Mesodermal cell (in vitro differentiated cells): Measurements from ENCODE around the gene C1QL4.

Experiments
- H3K27ac ChIP-seq: 2 replicates; pipeline ENCODE4 v1.7.0; 2013; ENCODE audit warnings: mild to moderate bottlenecking, low read depth, low read length, moderate library complexity; ENCODE audit not compliant: severe bottlenecking
- H3K36me3 ChIP-seq: 2 replicates; pipeline ENCODE4 v1.7.1; 2013; ENCODE audit warnings: mild to moderate bottlenecking, low read length, moderate library complexity; ENCODE audit not compliant: control insufficient read depth, insufficient read depth
- H3K4me1 ChIP-seq: one replicate; pipeline ENCODE4 v1.7.1; 2013; ENCODE audit warnings: mild to moderate bottlenecking, low read length; ENCODE audit not compliant: insufficient read depth, control insufficient read depth, poor library complexity, severe bottlenecking
- H3K4me3 ChIP-seq: 2 replicates; pipeline ENCODE4 v1.7.0; 2013; ENCODE audit warnings: low read length, control low read depth, mild to moderate bottlenecking; ENCODE audit not compliant: insufficient read depth, poor library complexity, severe bottlenecking; ENCODE audit errors: extremely low read depth
- H3K9me3 ChIP-seq: 2 replicates; pipeline ENCODE4 v1.7.1; 2013; ENCODE audit warnings: mild to moderate bottlenecking, low read length, moderate library complexity; ENCODE audit not compliant: control insufficient read depth
- WGBS, 2 experiments: methylation state at CpG; one replicate each; pipeline ENCODE4 v1.1.5; 2013; ENCODE audit warnings: missing lambda C conversion rate in 2 of 2; ENCODE audit not compliant: insufficient coverage in 2 of 2; 5-methylcytosine and 5-hydroxymethylcytosine counted together

C1QL4 gene

GRCh38 chr12:49298160-49298559, 38.8 kb downstream of the C1QL4 start:
- peaks cover 7% of the 10 kb centered on the region for H3K4me1 ChIP-seq
- WGBS, 2 experiments, result 71 to 75% methylated on average over 6 of the region's 6 CpGs
- no peaks in the 10 kb centered on the region for H3K9me3 ChIP-seq
- H3K4me3 ChIP-seq, result no peak overlapping the region
- H3K27ac ChIP-seq, result no peak overlapping the region
- H3K36me3 ChIP-seq, result no peaks in the 10 kb centered on the region

GRCh38 chr12:49297695-49298060, 39.3 kb downstream of the C1QL4 start:
- 17 to 48% methylated on average over 2 to 6 of the region's 8 CpGs for WGBS, 2 experiments
- Histone ChIP-seq H3K36me3 (no peaks in the 10 kb centered on the region), H3K4me3 (no peak overlapping the region), H3K9me3 (no peaks in the 10 kb centered on the region), H3K4me1 (peaks cover 12% of the 10 kb centered on the region), H3K27ac (no peak overlapping the region)

- Histone ChIP-seq H3K27ac (no peak overlapping the region), H3K9me3 (no peaks in the 10 kb centered on the region), H3K36me3 (no peaks in the 10 kb centered on the region), H3K4me1 (peaks cover 12% of the 10 kb centered on the region), H3K4me3 (no peak overlapping the region)
- WGBS, 2 experiments, result 6 to 7% methylated on average over 66 to 71 of the region's 77 CpGs
These were observed 39.9 kb downstream of the C1QL4 start for GRCh38 chr12:49296836-49297694.

DNA sequence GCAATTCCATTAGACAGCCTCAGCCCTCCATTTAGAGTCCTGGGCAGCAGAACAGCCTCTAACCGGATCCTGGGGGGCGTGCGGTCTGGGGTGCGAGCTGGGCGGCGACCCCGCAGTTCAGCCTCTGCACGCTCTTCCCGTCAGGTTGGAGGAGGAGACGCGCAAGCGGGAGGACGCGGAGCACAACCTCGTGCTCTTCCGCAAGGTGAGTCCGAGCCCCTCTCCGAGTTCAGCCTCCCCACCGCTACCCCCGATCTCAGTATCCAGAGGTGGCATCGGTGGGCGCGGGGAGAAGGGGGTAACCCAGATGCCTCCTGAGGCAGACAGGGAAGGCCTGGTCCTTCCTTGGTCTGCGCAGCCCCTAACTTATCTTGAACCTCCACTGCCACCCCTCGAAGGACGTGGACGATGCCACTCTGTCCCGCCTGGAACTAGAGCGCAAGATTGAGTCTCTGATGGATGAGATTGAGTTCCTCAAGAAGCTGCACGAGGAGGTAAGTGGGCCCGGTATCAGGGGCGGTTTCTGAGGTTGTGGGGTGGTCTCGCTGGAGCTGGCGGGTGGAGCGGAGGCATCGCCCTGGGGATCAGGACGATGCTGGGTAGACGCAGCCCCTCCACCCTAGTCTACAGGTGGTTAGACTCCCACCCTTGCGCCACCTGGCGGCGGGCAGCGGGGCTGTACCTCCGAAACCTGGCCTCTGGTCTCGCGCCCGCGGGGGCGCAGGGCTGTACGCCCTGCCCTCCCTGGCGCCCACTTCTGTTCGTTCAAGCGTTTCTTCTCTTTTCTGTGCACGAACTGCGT, 40.8 kb downstream of the C1QL4 start:
- peaks cover 12% of the 10 kb centered on the region for H3K4me1 ChIP-seq
- H3K4me3 ChIP-seq, result no peak overlapping the region
- no peak overlapping the region for H3K27ac ChIP-seq
- H3K36me3 ChIP-seq, result no peaks in the 10 kb centered on the region
- WGBS, 2 experiments, result 44 to 47% methylated on average over 35 to 49 of the region's 54 CpGs
- no peaks in the 10 kb centered on the region for H3K9me3 ChIP-seq

GRCh38 chr12:49295082-49295936, 41.7 kb downstream of the C1QL4 start, which contains the start of gene PRPH:
Gene PRPH, plus strand, starts transcription at chr12:49295147. Its CDS starts 54 bp downstream, at chr12:49295201.
- Histone ChIP-seq H3K27ac (no peak within 1 kb of the TSS), H3K4me1 (peaks cover 12% of the 10 kb centered on the region), H3K36me3 (no peaks in the 10 kb centered on the region), H3K4me3 (peak within 1 kb of the TSS; percentile 5), H3K9me3 (no peaks in the 10 kb centered on the region)
- WGBS, 2 experiments, result 5 to 13% methylated on average over 47 to 78 of the region's 82 CpGs

DNA sequence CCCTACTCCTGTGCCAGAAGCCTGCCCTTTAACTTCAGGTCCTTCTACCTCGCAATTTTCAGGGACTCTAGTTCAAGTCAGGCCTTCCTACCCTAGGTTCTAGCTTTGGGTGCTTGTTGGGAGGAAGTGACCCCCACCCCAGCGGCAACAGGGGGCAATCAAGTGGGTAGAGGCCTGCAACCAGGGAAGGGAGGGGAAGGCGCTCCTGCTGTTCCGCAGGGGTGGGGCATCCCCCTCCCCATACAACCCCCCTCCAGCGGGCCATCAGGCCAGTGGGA, 42.2 kb downstream of the C1QL4 start:
- Histone ChIP-seq H3K4me1 (peaks cover 12% of the 10 kb centered on the region), H3K9me3 (no peaks in the 10 kb centered on the region), H3K36me3 (no peaks in the 10 kb centered on the region), H3K4me3 (no peak overlapping the region), H3K27ac (no peak overlapping the region)
- 0% methylated on average over 1 of the region's 5 CpGs; no CpG with 5 or more reads in 1 of the 2 experiments for WGBS, 2 experiments

- Histone ChIP-seq H3K4me3 (no peak overlapping the region), H3K4me1 (peaks cover 12% of the 10 kb centered on the region), H3K36me3 (no peaks in the 10 kb centered on the region), H3K27ac (no peak overlapping the region), H3K9me3 (no peaks in the 10 kb centered on the region)
- 0 to 40% methylated on average over 1 to 3 of the region's 8 CpGs for WGBS, 2 experiments
These were observed 42.7 kb downstream of the C1QL4 start for GRCh38 chr12:49294086-49294803.

GRCh38 chr12:49293056-49293956, 43.7 kb downstream of the C1QL4 start:
- Histone ChIP-seq H3K4me3 (no peak overlapping the region), H3K36me3 (no peaks in the 10 kb centered on the region), H3K27ac (no peak overlapping the region), H3K4me1 (peaks cover 12% of the 10 kb centered on the region), H3K9me3 (no peaks in the 10 kb centered on the region)
- 29 to 32% methylated on average over 9 to 15 of the region's 18 CpGs for WGBS, 2 experiments

GRCh38 chr12:49292729-49293055, 44.3 kb downstream of the C1QL4 start:
- H3K4me1 ChIP-seq, result peaks cover 12% of the 10 kb centered on the region
- no peak overlapping the region for H3K27ac ChIP-seq
- H3K9me3 ChIP-seq, result no peaks in the 10 kb centered on the region
- no peaks in the 10 kb centered on the region for H3K36me3 ChIP-seq
- no peak overlapping the region for H3K4me3 ChIP-seq
- 72 to 86% methylated on average over 5 to 7 of the region's 7 CpGs for WGBS, 2 experiments
